ENCODE results near the gene FGF2.

The FGF2 gene

GRCh38 chr4:122889726-122890125 lies 63.1 kb downstream of the FGF2 start:
- no peak for DNase-seq (ENCODE audit: low read depth in 2 of 3, low spot score in 1 of 3)

GRCh38 chr4:122890147-122890795 lies 63.6 kb downstream of the FGF2 start:
- no peak for DNase-seq (ENCODE audit: low read depth in 2 of 3, low spot score in 1 of 3)

DNA sequence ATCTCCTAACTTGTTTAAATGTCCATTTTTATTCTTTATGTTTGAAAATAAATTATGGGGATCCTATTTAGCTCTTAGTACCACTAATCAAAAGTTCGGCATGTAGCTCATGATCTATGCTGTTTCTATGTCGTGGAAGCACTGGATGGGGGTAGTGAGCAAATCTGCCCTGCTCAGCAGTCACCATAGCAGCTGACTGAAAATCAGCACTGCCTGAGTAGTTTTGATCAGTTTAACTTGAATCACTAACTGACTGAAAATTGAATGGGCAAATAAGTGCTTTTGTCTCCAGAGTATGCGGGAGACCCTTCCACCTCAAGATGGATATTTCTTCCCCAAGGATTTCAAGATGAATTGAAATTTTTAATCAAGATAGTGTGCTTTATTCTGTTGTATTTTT lies 68.2 kb downstream of the FGF2 start:
- DNase-seq (ENCODE audit: low read depth in 2 of 3, low spot score in 1 of 3): no peak

- DNase-seq (ENCODE audit: low read depth in 2 of 3, low spot score in 1 of 3): no peak
These were observed 68.8 kb downstream of the FGF2 start for GRCh38 chr4:122895336-122895995.

DNA sequence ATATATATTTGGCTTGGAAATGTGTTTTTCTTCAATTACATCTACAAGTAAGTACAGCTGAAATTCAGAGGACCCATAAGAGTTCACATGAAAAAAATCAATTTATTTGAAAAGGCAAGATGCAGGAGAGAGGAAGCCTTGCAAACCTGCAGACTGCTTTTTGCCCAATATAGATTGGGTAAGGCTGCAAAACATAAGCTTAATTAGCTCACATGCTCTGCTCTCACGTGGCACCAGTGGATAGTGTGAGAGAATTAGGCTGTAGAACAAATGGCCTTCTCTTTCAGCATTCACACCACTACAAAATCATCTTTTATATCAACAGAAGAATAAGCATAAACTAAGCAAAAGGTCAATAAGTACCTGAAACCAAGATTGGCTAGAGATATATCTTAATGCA lies 69.6 kb downstream of the FGF2 start:
- DNase-seq (ENCODE audit: low read depth in 2 of 3, low spot score in 1 of 3): no peak

- DNase-seq (ENCODE audit: low read depth in 2 of 3, low spot score in 1 of 3): no peak
These were observed 71.9 kb downstream of the FGF2 start for GRCh38 chr4:122898370-122899150.

- DNase-seq (ENCODE audit: low read depth in 2 of 3, low spot score in 1 of 3): no peak
These were observed 73.1 kb downstream of the FGF2 start for GRCh38 chr4:122899682-122900081.

GRCh38 chr4:122900314-122900713 lies 73.7 kb downstream of the FGF2 start:
- no peak for DNase-seq (ENCODE audit: low read depth in 2 of 3, low spot score in 1 of 3)

DNA sequence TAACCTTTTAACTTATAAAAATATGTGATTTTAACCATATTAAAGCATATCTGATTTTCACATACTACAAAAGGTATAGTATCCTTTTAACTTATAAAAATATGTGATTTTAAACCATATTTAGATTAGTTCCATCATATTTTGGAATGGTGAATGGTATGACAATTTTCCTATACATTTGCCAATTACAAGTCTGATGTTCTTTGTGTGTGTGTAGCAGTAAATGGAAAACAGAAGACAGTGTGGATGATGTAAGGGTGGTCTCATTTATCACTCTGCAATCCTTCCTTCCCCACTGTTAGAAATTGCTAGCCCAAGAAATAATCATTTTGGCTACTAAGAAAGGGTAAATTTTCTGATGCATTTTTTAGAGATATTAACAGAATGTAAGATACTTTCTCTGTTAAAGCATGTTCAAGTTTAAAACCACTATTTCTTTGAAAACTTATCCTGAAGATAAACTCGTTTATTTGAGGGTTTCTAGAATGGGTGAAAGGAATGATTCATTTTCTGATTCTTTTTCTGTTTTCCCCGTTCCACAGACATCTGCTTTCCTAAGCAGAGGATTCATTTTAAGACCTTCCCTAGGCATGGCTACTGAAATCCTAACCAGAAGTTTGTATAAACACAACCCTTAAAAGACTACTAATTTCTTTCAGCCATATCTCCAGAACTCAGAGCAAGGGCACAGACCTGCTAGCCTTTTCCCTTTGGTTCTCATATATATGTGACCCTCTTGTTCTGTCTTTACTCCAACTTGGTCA lies 74.8 kb downstream of the FGF2 start:
- DNase-seq (ENCODE audit: low read depth in 2 of 3, low spot score in 1 of 3): no peak

DNA sequence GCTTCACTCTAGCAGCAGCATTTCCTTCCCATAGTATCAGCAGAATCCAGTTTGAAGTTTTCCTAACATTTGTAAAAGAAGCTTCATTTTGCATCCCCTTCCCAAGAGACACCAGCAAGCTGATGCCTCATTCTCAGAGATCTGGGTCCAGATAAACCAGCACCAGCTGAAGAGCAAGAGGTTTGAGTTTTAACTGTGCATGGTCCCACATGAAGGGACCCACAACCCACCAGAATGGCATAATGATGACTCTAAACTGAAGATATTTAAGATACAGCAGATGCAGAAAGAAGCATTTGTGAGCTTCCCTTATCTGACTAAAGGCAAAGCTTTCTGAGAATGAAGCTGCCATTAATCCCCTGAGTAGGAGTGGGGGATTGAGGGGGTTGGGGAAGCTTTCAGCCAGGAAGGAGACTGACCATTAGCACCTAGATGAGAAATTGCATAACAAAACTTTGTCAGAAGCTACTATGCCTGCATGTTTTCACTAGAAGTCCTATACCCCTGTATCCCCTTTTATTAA lies 77.2 kb downstream of the FGF2 start:
- no peak for DNase-seq (ENCODE audit: low read depth in 2 of 3, low spot score in 1 of 3)

GRCh38 chr4:122906859-122907305 lies 80.3 kb downstream of the FGF2 start:
- DNase-seq (ENCODE audit: low read depth in 2 of 3, low spot score in 1 of 3): no peak

DNA sequence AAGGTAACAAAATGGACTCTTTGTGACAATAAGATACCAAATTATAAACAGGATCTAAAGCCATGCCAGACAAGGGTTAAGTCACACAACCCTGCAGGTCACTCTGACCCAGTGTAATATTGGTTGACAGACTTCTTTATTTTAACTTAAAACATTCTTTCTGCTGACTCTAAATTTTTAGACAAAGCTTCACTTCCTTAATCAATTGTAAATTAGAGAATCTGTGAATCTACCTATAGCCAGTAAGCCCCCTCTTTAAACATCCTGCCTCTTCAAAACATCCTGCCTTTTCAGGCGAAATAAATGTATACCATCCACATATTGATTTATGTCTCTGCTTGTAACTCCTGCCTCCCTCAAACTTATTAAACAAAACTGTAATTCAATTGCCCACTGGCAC lies 81.6 kb downstream of the FGF2 start:
- no peak for DNase-seq (ENCODE audit: low read depth in 2 of 3, low spot score in 1 of 3)

DNA sequence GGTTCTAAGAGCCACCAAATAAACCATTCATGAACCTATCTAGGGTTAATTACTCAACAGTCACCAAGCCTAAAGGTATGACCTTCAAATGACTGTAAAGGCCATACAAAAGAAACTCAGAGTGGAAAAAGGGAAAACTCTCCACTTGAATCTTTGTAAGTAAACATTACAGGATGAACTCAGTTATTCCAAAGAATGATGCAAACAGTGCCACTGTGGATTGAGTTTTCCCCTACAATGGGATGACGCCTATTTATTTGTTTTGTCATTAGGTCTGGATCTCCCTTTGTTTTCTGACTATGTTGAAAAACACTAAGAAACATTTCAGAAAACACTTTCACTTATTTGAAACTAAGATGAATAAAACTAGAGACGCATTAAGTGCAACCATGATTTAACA lies 83.1 kb downstream of the FGF2 start:
- DNase-seq (ENCODE audit: low read depth in 2 of 3, low spot score in 1 of 3): no peak

- no peak for DNase-seq (ENCODE audit: low read depth in 2 of 3, low spot score in 1 of 3)
These were observed 85.0 kb downstream of the FGF2 start for GRCh38 chr4:122911588-122911987.

DNA sequence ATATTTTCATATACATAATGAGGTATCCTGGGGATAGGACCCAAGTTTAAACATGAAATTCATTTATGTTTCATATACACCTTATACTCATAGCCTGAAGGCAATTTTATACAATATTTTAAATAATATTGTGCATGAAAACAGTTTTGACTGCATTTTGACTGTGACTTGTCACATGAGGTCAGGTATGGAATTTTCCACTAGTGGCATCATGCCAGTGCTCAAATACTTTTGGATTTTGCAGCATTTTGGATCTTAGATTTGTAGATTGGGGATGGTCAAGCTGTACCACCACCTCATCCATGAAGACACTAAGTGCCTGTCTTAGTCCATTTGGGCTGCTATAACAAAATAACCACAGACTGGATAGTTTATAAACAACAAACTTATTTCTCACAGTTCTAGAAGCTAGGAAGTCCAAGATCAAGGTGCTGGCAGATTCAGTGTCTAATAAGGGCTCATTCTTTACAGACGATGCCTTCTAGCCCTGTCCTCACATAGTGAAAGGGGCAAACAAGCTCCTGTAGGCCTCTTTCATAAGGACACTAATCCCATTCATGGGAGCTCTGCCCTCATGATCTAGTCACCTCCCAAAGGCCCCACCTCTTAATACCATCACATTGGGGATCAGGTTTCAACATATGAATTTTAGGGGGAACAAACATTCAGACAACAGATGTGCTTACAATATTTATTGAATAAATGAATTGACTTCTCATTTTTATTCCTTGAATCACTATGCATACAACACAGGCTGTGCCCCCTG lies 86.4 kb downstream of the FGF2 start:
- DNase-seq (ENCODE audit: low read depth in 2 of 3, low spot score in 1 of 3): no peak

DNA sequence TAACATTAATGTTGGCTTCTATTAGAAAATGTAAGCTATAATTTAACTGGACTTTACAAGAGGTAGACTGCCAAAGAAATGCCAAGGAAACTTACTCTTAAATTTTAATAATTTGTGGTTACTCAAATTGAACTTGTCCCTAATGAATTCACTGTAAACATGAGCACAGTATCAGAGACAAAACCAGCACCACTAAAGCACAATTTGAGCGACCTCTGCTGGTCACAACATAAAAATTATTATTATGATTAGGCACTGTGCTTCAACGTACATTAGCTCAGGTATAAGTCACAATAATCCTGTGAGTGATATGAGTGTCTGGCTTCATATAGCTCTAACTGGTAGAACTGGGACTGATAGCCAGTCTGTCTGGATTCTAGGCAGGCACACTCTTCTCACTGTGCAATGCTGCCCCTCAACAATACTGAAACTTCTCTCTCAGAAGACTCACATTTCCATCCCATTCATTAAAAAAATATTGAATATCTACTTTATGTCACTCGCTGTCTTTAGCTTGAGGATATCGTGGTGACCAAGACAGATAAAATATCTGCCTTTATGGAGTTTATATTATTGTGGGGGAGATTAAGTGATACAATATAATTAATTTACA lies 87.8 kb downstream of the FGF2 start:
- peak in 1 of 3 donors; percentile 26 for DNase-seq (ENCODE audit: low read depth in 2 of 3, low spot score in 1 of 3)

GRCh38 chr4:122914938-122915337 lies 88.3 kb downstream of the FGF2 start:
- no peak for DNase-seq (ENCODE audit: low read depth in 2 of 3, low spot score in 1 of 3)

DNA sequence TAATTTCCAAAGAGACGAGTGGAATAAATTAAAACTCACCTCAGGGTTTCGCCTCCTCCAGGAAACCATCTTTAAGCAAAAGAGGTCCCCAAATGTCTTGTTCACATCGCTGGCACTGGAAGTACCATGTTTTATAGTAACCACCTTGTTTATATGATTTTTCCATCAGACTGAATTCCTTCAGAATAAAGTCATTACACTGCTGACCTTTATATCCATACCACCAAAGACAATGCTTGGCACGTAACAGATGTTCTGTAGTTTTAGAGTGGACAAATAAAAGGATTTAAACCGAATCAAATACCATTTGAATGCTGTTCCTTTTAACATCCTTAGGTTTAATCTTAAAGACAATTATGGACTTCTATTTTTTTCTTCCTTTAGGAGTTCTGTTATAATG lies 91.1 kb downstream of the FGF2 start:
- no peak for DNase-seq (ENCODE audit: low read depth in 2 of 3, low spot score in 1 of 3)

DNA sequence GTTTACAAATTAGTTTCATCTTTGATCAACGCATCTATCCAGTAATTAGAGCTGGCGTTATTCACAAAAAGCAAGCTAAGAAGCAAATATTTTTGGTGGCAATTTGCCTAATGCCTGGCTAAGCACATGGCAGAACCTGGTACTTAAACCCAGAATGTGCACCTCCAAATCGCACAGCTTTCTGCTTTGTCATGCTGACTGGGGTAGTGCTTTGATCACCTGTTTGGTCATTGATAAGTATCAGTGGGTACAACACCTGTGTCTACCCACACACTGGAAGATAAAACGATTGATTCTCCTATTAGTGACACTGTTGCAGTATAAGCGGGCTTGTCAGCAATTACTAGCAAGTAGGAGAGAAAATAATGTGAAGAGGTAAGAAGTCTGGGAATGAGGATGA lies 93.8 kb downstream of the FGF2 start:
- DNase-seq (ENCODE audit: low read depth in 2 of 3, low spot score in 1 of 3): no peak

- no peak for DNase-seq (ENCODE audit: low read depth in 2 of 3, low spot score in 1 of 3)
These were observed 94.7 kb downstream of the FGF2 start for GRCh38 chr4:122921300-122921699.
